SK-N-SH (cell line): ENCODE data around the gene PDLIM4.

Experiments
- EP300 ChIP-seq, 2 experiments: IDR thresholded peaks; 2 replicates each; pipeline versions ENCODE4 v1.4.0 to v1.6.1; 2012; ENCODE audit warnings: borderline replicate concordance in 1 of 2, low read depth in 1 of 2, low read length in 1 of 2
- GABPA ChIP-seq: IDR thresholded peaks from 2 replicates; pipeline ENCODE4 v1.4.0; 2012; ENCODE audit warnings: low read depth, mild to moderate bottlenecking
- GATA2 ChIP-seq: sonication (generic); formaldehyde crosslinking; IDR thresholded peaks from 2 replicates; pipeline ENCODE4 v1.5.0; 2020; ENCODE audit warnings: mild to moderate bottlenecking, missing genetic modification reagents
- JUND ChIP-seq: IDR thresholded peaks from 2 replicates; pipeline ENCODE4 v1.4.0; 2012
- POLR2AphosphoS5 ChIP-seq: IDR thresholded peaks from 2 replicates; pipeline ENCODE4 v1.6.1; 2012; ENCODE audit warnings: low read depth, low read length
- RCOR1 ChIP-seq: fragments of 150-350 bp; IDR thresholded peaks from 2 replicates; pipeline ENCODE4 v1.6.1; 2017; ENCODE audit warnings: antibody characterized with exemption, low read length
- TCF12 ChIP-seq: IDR thresholded peaks from 2 replicates; pipeline ENCODE4 v1.4.0; 2012
- TEAD4 ChIP-seq: IDR thresholded peaks from 2 replicates; pipeline ENCODE4 v1.4.0; 2012; ENCODE audit warnings: mild to moderate bottlenecking, borderline replicate concordance; ENCODE audit not compliant: insufficient read depth
- YY1 ChIP-seq: IDR thresholded peaks from 2 replicates; pipeline ENCODE4 v1.4.0; 2012; ENCODE audit warnings: low read depth, mild to moderate bottlenecking
- TF ChIP-seq, protein P1 (sequence below): fragments of 200-600 bp; sonication (generic); IDR thresholded peaks from 2 replicates; pipeline ENCODE4 v1.6.1; 2017; ENCODE audit warnings: antibody characterized with exemption, mild to moderate bottlenecking, moderate library complexity
- TF ChIP-seq, protein P2 (sequence below): IDR thresholded peaks from 2 replicates; pipeline ENCODE4 v1.4.0; 2012; ENCODE audit warnings: low read depth, borderline replicate concordance
- TF ChIP-seq, protein P3 (sequence below): IDR thresholded peaks from 2 replicates; pipeline ENCODE4 v1.4.0; 2012; ENCODE audit warnings: low read depth
- TF ChIP-seq, protein P4 (sequence below): IDR thresholded peaks from 2 replicates; pipeline ENCODE4 v1.4.0; 2012; ENCODE audit warnings: low read depth, borderline replicate concordance

DNA sequence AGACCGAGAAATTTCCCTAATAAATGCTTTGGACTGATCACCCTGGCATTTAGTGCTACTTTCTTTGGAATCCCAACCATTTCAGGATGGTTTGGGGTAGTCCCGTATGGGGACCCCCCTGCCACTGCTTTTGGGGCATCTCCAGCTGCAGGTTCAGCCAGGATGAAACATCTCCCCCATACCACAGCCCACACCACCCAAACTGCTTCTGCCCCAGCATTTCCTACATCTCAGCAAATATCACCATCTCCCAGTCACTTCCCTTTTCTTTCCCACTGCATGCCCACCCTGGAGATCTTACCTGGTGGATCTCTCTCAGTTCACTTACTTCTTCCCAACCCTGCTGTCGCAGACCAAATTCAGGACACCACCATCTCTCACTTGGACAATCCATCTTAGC is 25.0 kb upstream of the PDLIM4 start:
- TF ChIP-seq, protein P1, sequence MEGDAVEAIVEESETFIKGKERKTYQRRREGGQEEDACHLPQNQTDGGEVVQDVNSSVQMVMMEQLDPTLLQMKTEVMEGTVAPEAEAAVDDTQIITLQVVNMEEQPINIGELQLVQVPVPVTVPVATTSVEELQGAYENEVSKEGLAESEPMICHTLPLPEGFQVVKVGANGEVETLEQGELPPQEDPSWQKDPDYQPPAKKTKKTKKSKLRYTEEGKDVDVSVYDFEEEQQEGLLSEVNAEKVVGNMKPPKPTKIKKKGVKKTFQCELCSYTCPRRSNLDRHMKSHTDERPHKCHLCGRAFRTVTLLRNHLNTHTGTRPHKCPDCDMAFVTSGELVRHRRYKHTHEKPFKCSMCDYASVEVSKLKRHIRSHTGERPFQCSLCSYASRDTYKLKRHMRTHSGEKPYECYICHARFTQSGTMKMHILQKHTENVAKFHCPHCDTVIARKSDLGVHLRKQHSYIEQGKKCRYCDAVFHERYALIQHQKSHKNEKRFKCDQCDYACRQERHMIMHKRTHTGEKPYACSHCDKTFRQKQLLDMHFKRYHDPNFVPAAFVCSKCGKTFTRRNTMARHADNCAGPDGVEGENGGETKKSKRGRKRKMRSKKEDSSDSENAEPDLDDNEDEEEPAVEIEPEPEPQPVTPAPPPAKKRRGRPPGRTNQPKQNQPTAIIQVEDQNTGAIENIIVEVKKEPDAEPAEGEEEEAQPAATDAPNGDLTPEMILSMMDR = no peak
- TF ChIP-seq, protein P2, sequence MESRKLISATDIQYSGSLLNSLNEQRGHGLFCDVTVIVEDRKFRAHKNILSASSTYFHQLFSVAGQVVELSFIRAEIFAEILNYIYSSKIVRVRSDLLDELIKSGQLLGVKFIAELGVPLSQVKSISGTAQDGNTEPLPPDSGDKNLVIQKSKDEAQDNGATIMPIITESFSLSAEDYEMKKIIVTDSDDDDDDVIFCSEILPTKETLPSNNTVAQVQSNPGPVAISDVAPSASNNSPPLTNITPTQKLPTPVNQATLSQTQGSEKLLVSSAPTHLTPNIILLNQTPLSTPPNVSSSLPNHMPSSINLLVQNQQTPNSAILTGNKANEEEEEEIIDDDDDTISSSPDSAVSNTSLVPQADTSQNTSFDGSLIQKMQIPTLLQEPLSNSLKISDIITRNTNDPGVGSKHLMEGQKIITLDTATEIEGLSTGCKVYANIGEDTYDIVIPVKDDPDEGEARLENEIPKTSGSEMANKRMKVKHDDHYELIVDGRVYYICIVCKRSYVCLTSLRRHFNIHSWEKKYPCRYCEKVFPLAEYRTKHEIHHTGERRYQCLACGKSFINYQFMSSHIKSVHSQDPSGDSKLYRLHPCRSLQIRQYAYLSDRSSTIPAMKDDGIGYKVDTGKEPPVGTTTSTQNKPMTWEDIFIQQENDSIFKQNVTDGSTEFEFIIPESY = no peak
- TF ChIP-seq TEAD4 (no peak), POLR2AphosphoS5 (no peak), YY1 (no peak), GABPA (no peak), TCF12 (no peak), GATA2 (CRISPR knock-in tag) (no peak), JUND (no peak), EP300 (IDR thresholded peaks at IDR 0.05; ENCODE audit: borderline replicate concordance in 1 of 2, low read depth in 1 of 2, low read length in 1 of 2) (no peak), RCOR1 (no peak)
- TF ChIP-seq, protein P3, sequence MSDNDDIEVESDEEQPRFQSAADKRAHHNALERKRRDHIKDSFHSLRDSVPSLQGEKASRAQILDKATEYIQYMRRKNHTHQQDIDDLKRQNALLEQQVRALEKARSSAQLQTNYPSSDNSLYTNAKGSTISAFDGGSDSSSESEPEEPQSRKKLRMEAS = no peak
- TF ChIP-seq, protein P4, sequence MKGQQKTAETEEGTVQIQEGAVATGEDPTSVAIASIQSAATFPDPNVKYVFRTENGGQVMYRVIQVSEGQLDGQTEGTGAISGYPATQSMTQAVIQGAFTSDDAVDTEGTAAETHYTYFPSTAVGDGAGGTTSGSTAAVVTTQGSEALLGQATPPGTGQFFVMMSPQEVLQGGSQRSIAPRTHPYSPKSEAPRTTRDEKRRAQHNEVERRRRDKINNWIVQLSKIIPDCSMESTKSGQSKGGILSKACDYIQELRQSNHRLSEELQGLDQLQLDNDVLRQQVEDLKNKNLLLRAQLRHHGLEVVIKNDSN = no peak
